M059J (cell line): ENCODE results near the gene XBP1. TPM values are rescaled to one million over a fixed set of nuclear protein-coding genes. Genes with fewer than 3 reads are reported as not detected.
A peak's percentile ranks its signal among the peaks of the same experiment; 100 is the strongest.
"Not testable (repeated sequence)": the region's sequence is repeated elsewhere in the genome, so short reads cannot be mapped to it uniquely, and the experiment has no call there.

Source experiments
- DNase-seq: peaks from one replicate; pipeline ENCODE4 v3.0.0-alpha.2; 2012; ENCODE audit warnings: low read depth
- total RNA-seq: library from RNA; depleted of rRNA; stranded (reverse); fragments of >200 nt; shearing (Covaris generic); gene quantifications from 2 replicates; pipeline ENCODE4 v1.2.3, GENCODE V29; 2014; rRNA removed

Gene XBP1
- total RNA-seq: 170 and 177 TPM in 2 replicates

DNA sequence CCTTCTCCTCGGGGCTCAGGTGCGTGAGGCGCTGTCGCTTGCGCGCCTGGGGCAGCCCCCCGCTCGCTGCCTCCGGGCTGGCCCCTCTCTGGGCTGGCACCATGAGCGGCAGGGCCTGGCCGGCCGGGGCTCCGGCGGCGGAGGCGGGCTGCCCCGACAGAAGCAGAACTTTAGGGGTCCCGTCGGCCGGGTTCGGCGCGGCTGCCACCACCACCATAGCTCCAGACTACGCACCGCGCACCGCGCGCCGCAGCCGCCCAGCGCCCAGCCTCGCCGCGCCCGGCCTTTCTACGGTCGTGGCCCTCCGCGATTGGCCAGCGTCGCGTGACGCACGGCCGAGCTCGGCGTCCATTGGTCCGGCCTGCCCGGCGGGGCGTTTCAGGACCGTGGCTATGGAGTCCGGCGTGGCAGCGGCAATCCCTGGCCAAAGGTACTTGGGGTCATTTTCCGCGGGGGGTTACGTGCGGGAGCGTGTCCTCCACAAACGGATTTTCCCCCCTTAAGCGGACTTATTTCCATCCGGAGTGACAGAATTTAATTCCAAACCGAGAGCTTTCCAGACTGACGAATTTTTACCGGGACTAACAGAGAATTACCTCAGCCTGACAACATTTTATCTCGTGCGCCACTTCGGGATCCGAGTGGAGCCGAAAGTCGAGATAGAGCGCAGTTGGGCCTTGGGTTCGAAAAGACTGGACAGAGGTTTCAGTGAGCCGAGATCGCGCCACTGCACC is at the start of gene XBP1:
XBP1 (minus strand) TSS at position 262 of the 734 bp plus-strand sequence.
- peak; percentile 89 for DNase-seq

DNA sequence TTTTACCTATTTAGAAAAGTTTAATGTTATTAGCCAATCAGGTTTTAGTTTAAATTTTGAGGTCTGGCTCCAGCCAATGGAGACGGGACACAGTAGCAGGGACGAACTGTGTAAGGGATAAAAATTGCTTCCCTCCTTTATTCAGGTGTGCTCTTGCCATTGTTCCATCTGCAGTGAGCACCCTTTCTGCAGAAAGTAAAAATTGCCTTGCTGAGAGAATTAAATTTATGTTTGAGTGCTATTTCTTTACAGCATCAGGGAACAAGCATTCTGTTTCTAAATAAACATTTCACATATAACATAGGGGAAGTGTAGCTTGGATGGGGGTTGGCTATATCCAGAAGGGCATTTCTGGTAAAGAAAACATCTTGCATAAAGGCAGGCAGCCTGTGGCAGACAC is 46.6 kb upstream of the XBP1 start:
- no peak for DNase-seq

DNA sequence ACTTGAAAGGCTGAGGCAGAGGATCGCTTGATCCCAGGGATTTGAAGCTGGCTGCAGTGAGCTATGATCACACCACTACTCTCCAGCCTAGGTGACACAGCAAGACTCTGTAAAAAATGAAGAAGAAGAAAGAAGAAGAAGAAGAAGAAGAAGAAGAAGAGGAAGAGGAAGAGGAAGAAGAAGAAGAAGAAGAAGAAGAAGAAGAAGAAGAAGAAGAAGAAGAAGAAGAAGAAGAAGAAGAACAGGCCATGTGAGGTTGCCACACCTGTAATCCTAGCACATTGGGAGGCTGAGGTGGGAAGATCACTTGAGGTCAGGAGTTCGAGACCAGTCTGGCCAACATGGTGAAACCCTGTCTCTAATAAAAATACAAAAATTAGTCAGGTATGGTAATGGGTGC is 43.9 kb upstream of the XBP1 start:
- DNase-seq: not testable (repeated sequence)

DNA sequence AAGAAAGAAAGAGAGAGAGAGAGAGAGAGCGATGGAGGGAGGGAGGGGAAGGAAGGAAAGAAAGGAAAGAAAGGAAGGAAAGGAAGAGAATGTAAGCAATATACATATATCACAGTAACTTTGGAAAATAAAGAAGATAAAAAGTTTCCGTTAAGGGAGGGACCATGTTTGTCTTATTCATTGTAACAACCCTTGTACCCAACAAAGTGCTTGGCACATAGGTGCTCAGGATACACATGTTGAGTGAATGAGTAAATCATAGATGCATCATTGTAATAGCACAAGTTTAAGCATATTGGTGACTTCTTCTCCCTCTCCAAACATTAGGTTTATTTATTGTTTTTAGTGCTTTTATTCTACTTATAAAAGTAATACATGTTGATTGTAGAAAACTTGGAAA is 43.3 kb upstream of the XBP1 start:
- no peak for DNase-seq

DNA sequence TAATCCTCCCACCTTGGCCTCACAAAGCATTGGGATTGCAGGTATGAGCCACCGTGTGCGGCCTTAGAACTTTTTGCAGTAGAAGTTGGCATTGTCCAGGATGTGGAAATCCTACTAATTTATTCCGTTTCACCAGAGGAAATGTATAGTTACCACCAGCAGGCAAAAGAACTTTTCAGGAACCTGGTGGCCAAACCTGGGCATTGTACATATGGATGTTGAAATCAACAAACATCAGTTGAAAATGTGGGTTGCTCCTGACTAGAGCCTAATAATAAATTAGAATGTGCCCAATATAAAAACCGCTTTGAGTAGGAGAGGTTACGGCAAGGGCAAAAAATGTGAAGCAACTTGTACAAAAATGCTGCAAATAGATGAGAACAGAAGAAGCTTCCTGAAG is 40.7 kb upstream of the XBP1 start:
- DNase-seq: no peak

DNA sequence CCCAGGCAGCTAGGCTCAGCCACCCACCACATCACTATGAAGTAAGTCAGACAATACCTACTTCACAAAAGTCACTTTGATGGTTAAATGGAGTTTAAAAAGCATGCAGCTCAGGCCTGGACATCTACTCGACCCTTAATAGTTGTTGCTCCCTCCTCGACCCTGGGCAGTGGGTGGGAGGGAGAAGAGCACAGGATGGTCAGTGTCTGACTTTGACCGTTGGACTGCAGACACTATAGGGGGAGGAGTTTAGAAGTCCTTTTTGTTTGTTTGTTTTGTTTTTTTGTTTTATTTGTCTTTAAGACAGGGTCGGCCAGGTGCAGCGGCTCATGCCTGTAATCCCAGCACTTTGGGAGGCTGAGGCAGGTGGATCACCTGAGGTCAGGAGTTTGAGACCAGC is 38.6 kb upstream of the XBP1 start:
- no peak for DNase-seq

DNA sequence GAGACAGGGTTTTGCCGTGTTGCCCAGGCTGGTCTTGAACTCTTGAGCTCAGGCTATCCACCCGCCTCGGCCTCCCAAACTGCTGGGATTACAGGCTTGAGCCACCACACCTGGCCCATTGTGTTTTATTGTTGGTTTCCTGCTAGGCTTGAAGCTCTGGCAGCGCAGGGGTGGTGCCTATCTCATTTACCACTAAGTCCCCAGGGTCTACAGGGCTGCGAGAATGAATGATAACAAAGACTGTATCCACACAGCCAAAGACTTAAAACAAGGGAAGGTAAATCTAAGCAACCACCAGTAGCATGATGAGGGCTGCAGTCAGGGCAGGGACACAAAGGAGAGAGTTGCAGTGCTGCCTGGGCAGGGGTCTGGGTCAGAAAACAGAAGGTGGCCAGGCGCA is 37.3 kb upstream of the XBP1 start:
- DNase-seq: no peak

DNA sequence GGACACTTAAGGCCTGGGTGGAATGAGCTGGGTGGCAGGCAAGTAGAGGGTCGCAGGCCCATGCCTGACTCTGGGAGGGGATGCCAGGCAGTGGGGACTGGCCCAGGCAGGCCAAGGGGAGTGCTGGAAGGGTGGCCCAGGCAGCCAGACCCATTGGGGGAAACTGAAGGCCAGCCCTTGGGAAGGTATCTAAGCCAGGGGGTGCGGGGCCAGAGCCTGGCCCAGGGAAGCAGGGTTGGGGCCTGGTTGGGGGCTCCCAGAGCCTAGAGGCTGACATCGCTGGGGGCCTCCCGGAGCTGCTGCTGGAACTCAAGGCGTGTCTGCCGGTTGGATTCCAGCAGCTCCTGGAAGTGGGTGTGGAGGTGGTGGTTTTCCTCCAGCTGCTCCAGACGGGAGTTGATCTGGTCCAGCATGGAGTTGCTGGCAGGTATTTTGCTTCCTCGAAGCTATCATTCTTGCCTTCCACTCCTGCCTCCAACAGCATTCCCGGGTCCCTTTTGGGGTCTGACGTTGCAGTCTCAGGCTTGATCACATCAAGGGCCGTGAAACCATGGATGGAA is 35.3 kb upstream of the XBP1 start:
- DNase-seq: no peak

DNA sequence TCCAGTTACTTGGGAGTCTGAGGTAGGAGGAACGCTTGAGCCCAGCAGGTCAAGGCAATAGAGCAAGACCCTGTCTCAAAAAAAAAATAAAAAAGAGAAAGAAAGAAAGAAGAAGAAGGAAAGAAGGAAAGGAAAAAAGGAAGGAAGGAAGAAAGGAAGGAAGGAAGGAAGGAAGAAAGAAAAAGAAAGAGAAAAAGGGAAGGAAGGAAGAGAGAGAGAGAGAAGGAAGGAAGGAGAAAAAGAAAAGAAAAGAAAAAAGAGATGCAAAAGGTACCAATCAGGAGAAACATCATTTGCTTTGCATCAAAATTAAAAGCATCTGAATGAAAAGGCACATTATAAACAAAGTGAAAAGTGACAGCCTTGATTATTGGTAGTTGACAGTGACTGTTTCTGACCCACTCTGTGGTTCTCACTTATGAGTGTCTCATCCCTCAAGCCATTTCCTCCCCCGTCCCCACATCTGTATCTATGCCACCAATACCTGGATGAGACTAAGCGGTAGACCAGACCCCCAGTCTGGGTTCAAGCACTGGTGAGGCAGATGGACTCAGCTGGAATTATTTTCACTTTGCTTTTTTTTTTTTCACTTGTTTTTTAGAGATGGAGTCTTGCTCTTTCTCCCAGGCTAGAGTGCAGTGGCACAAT is 33.0 kb upstream of the XBP1 start:
- DNase-seq: no peak

DNA sequence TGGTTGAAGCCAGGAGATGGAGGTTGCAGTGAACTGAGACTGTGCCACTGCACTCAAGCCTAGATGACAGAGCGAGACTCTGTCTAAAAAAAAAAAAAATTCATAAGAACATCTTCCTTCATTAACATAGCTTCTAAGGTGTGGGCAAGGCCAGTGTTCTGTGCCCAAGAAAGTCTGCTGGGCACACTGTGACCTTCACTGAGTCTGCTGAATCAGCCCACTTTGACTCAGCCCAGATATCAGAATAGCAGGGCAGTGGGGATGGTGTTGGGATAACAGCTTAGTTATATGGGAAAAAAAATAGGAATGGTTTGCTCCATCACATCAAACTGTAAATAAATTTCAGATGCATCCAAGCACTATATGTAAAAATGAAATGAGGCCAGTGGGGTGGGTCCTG is 32.4 kb upstream of the XBP1 start:
- no peak for DNase-seq

DNA sequence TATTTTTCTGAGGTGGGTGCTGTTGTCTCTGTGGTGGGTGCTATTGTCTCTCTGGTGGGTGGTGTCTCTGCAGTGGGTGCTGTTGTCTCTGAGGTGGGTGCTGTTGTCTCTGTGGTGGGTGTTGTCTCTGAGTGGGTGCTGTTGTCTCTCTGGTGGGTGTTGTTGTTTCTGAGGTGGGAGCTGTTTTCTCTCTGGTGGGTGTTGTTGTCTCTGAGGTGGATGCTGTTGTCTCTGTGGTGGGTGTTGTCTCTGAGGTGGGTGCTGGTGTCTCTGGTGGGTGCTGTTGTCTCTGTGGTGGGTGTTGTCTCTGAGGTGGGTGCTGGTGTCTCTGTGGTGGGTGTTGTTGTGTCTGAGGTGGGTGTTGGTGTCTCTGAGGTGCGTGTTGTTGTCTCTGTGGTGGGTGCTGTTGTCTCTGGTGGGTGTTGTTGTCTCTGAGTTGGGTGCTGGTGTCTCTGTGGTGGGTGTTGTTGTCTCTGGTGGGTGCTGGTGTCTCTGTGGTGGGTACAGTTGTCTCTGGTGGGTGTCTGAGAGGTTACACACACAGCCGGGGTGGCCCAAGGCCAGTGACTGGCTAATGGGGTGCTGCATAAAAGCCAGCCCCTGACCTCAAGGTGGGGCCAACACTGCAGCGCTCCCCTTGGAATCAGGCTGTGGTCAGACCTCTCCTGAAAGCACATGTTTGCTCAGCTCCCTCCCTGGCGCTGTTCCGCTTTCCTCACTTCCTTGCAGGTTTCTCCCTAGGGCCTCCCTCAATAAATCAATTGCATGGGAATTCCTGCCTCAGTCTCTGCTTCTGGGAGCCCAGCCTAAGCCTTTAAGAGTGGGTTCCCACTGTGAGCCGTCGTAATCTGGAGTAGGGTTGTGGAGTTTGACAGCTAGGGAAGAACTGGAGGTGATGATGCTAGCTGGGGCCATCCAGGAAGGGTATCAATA is 31.0 kb upstream of the XBP1 start:
- no peak for DNase-seq

DNA sequence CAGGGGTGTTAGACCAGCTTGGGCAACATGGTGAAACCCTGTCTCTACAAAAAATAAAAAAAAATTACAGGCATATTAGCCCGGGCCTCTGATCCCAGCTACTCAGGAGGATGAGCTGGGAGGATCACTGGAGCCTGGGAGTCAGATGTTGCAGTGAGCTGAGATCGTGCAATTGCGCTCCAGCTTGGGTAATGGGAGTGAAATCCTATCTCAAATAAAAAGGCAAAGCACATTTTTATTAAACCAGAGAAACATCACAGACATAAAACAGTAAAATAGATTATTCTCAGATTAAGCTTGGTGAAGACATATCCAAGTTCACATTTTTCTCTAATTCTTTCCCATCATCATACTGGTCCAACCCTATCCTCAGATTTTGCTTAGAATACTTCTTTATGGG is 30.1 kb upstream of the XBP1 start:
- DNase-seq: no peak

DNA sequence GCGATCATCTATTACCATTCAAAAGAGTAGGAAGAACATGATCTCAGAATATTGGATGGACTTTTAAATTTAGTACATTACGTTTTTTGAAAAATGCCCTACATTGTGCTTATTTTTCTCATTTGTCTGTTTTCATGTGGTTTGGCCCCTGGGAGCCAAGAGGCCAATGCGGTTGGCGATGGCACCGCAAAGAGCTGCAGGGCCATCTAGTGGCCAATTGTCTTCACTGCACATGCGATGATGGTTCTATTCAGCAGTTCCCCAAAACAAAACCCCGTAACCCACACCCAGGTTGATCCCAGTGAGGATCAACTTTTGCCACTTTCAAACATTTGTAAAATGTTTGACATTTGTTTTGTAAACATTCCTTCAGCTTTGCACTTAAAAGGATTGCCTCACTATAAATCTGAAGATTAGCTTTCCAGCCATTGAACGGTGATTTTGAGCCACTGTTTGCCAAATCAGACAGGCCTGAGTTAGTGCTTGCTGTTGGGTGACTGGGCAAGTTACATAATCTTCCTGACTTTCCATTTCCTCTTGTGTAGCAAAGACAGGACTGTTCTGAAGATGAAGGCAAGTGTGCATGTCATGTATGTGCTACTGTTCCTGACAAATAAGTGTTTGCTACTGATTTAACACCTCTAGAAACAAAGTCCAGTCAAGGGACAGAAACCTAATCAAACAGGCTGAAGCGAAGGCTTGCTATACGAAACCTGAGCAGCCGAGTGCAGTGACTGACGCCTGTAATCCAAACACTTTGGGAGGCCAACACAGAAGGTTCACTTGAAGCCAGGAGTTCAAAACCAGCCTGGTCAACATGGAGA is 29.2 kb upstream of the XBP1 start:
- DNase-seq: peak; percentile 47

DNA sequence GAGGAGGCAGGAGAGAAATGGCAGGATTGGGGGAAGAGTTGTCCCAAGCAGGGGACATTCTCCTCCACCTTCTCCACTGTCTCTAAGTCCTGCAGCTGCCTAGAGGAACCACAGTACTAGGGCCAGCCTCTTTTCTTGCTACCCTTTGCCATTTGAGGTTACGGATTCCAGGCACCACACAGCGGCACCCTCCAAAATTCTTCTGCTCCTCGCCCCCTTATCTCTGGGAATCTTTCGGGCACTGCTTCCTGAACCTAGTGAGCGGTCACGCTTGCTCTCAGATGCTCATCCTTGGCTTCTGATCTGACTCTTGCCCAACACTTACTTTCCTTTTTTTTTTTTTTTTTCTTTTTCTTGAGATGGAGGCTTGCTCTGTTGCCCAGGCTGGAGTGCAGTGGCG is 26.6 kb upstream of the XBP1 start:
- no peak for DNase-seq

DNA sequence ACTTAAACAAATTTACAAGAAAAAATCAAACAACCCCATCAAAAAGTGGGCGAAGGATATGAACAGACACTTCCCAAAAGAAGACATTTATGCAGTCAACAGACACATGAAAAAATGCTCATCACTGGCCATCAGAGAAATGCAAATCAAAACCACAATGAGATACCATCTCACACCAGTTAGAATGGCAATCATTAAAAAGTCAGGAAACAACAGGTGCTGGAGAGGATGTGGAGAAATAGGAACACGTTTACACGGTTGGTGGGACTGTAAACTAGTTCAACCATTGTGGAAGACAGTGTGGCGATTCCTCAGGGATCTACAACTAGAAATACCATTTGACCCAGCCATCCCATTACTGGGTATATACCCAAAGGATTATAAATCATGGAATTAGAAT is 26.1 kb upstream of the XBP1 start:
- not testable (repeated sequence) for DNase-seq

DNA sequence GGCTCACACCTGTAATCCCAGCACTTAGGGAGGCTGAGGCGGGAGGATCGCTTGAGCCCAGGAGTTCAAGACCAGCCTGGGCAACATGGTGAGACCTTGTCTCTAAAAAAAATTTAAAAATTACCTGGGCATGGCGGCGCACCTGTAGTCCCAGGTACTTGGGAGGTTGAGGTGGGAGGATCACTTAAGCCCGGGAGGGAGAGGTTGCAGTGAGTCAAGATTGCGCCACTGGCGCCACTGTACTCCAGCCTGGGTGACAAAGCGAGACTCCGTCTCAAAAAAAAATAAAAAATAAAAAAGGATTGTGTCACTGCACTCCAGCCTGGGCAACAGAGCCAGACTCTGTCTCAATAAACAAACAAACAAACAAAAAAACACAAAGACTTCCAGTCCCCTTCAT is 24.1 kb upstream of the XBP1 start:
- not testable (repeated sequence) for DNase-seq

DNA sequence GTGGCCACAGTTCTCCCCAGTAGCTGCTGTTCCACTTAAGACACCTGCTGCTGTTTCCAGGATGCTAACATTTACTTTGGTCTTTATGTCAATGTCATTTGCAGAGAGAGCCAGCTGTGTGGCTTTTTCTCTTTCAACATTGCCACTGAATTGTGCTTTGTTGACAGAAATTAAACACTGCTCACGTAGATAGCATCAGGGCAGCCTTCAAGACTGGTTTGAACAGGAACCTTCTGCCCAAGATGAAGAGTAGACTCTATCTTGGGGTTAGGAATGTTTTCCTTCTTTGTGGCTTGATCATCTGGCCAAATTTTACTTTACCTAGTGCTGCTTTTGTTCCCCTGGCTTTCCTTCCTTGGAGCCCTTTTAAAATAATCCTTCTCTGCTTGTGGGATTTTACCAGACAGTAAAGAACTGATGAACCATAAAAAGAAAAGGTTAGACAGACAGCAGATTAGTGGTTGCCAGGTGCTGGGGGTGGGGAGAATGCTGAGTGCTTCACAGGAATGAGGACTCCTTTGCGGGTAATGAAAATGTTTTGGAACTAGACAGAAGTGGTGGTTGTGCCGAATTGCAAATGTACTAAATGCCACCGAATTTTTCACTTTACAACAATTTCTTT is 22.7 kb upstream of the XBP1 start:
- DNase-seq: no peak

DNA sequence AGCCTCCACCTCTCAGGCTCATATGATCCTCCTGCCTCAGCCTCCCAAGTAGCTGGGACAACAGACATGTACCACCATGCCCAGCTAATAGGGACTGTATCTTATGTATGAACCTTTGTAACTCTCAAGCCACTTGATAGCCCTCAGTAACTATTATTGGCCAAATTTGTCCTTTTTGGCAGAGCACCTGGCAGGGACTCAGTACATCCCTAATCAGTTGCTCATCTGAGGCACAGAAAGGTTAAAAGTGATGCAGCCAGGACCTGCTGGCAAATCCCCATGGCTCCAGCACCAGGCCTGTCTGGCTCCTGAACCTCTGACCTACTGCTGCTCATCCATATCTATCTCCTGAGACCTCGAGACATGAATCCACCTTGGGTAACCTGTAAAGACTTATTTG is 21.1 kb upstream of the XBP1 start:
- DNase-seq: no peak

DNA sequence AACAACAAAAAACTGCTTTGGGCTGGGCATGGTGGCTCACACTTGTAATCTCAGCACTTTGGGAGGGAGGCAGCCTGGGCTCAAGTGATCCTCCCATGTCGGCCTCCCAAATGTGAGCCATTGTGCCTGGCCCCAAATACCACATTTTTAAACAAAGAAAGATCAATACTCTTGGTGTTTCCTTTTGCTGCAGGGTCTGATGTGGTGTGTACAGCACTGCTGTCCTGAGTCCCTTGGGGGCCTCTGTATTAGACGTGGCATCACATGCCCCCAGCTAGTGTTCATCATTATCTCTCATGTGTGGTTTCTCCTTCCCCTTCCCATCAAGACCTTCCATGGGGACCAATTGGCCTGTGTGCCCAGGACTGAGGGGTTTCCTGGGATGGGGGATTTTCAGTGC is 20.5 kb upstream of the XBP1 start:
- no peak for DNase-seq

DNA sequence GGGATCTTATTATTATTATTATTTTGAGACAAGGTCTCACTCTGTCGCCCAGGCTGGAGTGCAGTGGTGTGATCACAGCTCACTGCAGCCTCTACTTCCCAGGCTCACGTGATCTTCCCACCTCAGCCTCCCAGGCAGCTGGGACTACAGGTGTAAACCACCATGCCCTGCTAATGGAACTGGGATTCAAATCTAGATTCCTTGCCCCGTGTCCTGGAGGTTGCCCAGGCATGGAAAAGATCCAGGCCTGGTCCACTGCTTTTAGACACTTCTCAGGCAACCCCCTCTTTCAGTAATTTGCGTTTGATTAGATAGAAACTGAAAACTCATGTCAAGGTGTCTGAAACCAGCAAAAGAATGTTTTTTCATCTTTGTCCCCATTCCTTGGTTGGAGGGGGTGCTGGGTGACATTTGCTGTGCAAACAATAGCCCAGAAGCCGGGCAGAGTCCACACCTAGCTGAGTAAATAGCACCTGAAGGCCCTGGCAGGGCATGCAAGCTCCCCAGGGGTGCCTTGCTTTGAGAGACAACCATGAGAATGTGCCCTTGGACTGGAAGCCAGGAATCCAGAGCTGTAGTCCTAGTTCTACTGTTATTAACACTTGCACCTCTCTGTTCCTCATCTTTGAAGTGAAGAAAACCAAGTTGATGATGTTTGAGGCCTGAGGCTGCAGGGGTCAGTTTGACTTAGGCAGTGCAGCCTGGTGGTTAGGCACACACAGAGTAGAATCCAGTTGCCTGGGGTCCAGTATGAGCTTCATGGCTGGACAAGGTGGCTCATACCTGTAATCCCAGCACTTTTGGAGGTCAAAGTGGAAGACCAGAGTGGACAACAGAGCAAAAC is 19.1 kb upstream of the XBP1 start:
- DNase-seq: no peak
